AG04450 (cell line): ENCODE data around the gene BANF2. TPM values are rescaled to one million over a fixed set of nuclear protein-coding genes. Genes with fewer than 3 reads are reported as not detected.
"Not testable (repeated sequence)": the region's sequence is repeated elsewhere in the genome, so short reads cannot be mapped to it uniquely, and the experiment has no call there.

Source experiments
- CTCF ChIA-PET: fragments of 300-600, 350-600 bp; formaldehyde crosslinking; extraction: SDS; loops from one replicate; lab custom pipeline; 2022; ENCODE audit warnings: antibody characterized with exemption, inconsistent platforms; lab: Charles Lee
- POLR2A ChIA-PET: fragments of 350-600 bp; formaldehyde crosslinking; extraction: SDS; loops from one replicate; lab custom pipeline; 2021; ENCODE audit warnings: antibody characterized with exemption, inconsistent platforms; lab: Yijun Ruan, JAX
- DNase-seq: peaks from one replicate; pipeline ENCODE4 v3.0.0-alpha.2; 2011; ENCODE audit warnings: low read depth, low spot score
- H3K27ac ChIP-seq: one replicate; pipeline ENCODE4 v1.5.1; 2012; ENCODE audit warnings: low read depth, low read length, control low read depth
- H3K27me3 ChIP-seq: one replicate; pipeline ENCODE4 v1.6.0; 2012; ENCODE audit warnings: low read length; ENCODE audit not compliant: control insufficient read depth, insufficient read depth
- H3K4me3 ChIP-seq: 2 replicates; pipeline ENCODE4 v1.5.1; 2011; ENCODE audit warnings: mild to moderate bottlenecking, low read depth, low read length, control low read depth
- H3K9me3 ChIP-seq: 2 replicates; pipeline ENCODE4 v1.5.1; 2012; ENCODE audit warnings: low read length; ENCODE audit not compliant: control insufficient read depth, insufficient read depth
- CTCF ChIP-seq: IDR thresholded peaks from 2 replicates; pipeline ENCODE4 v1.5.1; 2011; ENCODE audit warnings: low read depth, low read length, control low read depth, inconsistent platforms
- polyA plus RNA-seq: library from polyadenylated mRNA; depleted of rRNA; stranded (reverse); fragments of >200 nt; gene quantifications from 2 replicates; pipeline ENCODE4 v1.2.3, GENCODE V29; 2011

Gene BANF2
- polyA plus RNA-seq, 1 experiment, result not detected

GRCh38 chr20:17773619-17774018, 73.9 kb downstream of the BANF2 start:
- CTCF ChIA-PET, result interaction anchor here (0.8 kb wide), 1 partner anchor 8 kb away, joined by 3 read pairs; no protein-coding TSS in a partner anchor
- H3K27ac ChIP-seq, result no peak overlapping the region
- H3K9me3 ChIP-seq, result no peaks in the 10 kb centered on the region
- H3K27me3 ChIP-seq, result peaks cover 3% of the 10 kb centered on the region
- TF ChIP-seq CTCF, result no peak
- POLR2A ChIA-PET, result no interaction called here
- no peak overlapping the region for H3K4me3 ChIP-seq
- no peak for DNase-seq

- no peak for TF ChIP-seq CTCF
- ChIA-PET POLR2A (no interaction called here), CTCF (no interaction called here)
- Histone ChIP-seq H3K27me3 (peaks cover 3% of the 10 kb centered on the region), H3K9me3 (no peaks in the 10 kb centered on the region; the same call in 1 of the 2 replicates), H3K4me3 (no peak overlapping the region), H3K27ac (no peak overlapping the region)
- DNase-seq, result no peak
Observed at GRCh38 chr20:17775600-17775999, 75.8 kb downstream of the BANF2 start.

- TF ChIP-seq CTCF, result no peak
- POLR2A ChIA-PET, result no interaction called here
- Histone ChIP-seq H3K27me3 (peaks cover 3% of the 10 kb centered on the region), H3K27ac (no peak overlapping the region), H3K4me3 (no peak overlapping the region), H3K9me3 (no peaks in the 10 kb centered on the region; the same call in 1 of the 2 replicates)
- CTCF ChIA-PET, result no interaction called here
- DNase-seq, result no peak
Observed at GRCh38 chr20:17776551-17776950, 76.8 kb downstream of the BANF2 start.

- H3K27ac ChIP-seq, POLR2A ChIA-PET, H3K4me3 ChIP-seq, H3K27me3 ChIP-seq, CTCF ChIA-PET, H3K9me3 ChIP-seq, DNase-seq: not testable (repeated sequence)
Observed at GRCh38 chr20:17779011-17779410, 79.2 kb downstream of the BANF2 start.

- TF ChIP-seq CTCF, result no peak
- H3K9me3 ChIP-seq, result no peaks in the 10 kb centered on the region; the same call in 1 of the 2 replicates
- no peak overlapping the region for H3K4me3 ChIP-seq
- H3K27me3 ChIP-seq, result no peaks in the 10 kb centered on the region
- no peak for DNase-seq
- ChIA-PET POLR2A (no interaction called here), CTCF (no interaction called here)
- no peak overlapping the region for H3K27ac ChIP-seq
Observed at GRCh38 chr20:17782768-17783167, 83.0 kb downstream of the BANF2 start.

- TF ChIP-seq CTCF, result no peak
- H3K27ac ChIP-seq, result no peak overlapping the region
- H3K27me3 ChIP-seq, result no peaks in the 10 kb centered on the region
- ChIA-PET POLR2A (no interaction called here), CTCF (no interaction called here)
- no peak for DNase-seq
- no peaks in the 10 kb centered on the region; the same call in 1 of the 2 replicates for H3K9me3 ChIP-seq
- H3K4me3 ChIP-seq, result no peak overlapping the region
Observed at GRCh38 chr20:17783671-17784070, 83.9 kb downstream of the BANF2 start.
